ENCODE results near the gene ZNF558.

Gene ZNF558

GRCh38 chr19:8827277-8827676, 4.8 kb downstream of the ZNF558 start:
- Histone ChIP-seq H3K27ac (ENCODE audit: extremely low read depth, low read depth, low read length) (no peak overlapping the region), H3K9me3 (ENCODE audit: control insufficient read depth, insufficient read depth, low read depth, low read length) (no peaks in the 10 kb centered on the region), H3K4me1 (ENCODE audit: control insufficient read depth, insufficient read depth, low read length) (0 out of 2 replicates have a peak, but pooled peaks cover 4% of the 10 kb centered on the region), H3K36me3 (ENCODE audit: control insufficient read depth in 2 of 2, insufficient read depth in 1 of 2, low read length in 2 of 2) (peaks cover 0 to 11% of the 10 kb centered on the region in 2 experiments; a peak in 1 of 3 replicates), H3K4me3 (ENCODE audit: low read depth, low read length) (no peak overlapping the region)
- POLR2A ChIA-PET: no interaction called here
- CTCF ChIA-PET: interaction anchor here (0.6 kb wide), 1 partner anchor 256 kb away, joined by 4 read pairs; no protein-coding TSS in a partner anchor
- no peak for TF ChIP-seq ZSCAN5A (tag by site-specific recombination; IDR thresholded peaks at IDR 0.05)
- no peak for TF ChIP-seq ZNF513 (tag by site-specific recombination; IDR thresholded peaks at IDR 0.05)
- TF ChIP-seq INSM2 (tag by site-specific recombination; IDR thresholded peaks at IDR 0.05): no peak
- TF ChIP-seq ZBTB20 (tag by site-specific recombination; IDR thresholded peaks at IDR 0.05): no peak
- no peak for TF ChIP-seq GFI1B (tag by site-specific recombination; IDR thresholded peaks at IDR 0.05)
- TF ChIP-seq KLF9 (tag by site-specific recombination; IDR thresholded peaks at IDR 0.05; ENCODE audit: low read depth): no peak
- TF ChIP-seq ZNF114 (tag by site-specific recombination; IDR thresholded peaks at IDR 0.05): no peak
- TF ChIP-seq ZNF677 (tag by site-specific recombination; IDR thresholded peaks at IDR 0.05): no peak

DNA sequence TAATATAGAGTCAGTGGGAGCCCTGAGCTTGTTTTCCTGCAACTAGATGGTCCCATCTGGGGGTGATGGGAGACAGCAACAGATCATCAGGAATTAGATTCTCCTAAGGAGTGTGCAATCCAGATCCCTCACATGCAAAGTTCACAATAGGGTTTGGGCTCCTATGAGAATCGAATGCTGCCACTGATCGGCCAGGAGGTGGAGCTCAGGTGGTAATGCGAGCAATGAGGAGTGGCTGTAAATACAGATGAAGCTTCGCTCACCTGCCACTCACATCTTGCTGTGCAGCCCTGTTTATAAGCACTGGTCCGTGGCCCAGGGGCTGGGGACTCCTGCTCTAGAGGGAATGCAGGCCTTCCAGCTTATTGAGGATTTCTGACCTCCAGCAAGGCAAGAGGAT, 5.7 kb downstream of the ZNF558 start:
- ChIA-PET POLR2A (interaction anchor here (0.5 kb wide), 1 partner anchor 897 kb away, joined by 5 read pairs; no protein-coding TSS in a partner anchor), CTCF (no interaction called here)
- H3K36me3 ChIP-seq (ENCODE audit: control insufficient read depth in 2 of 2, insufficient read depth in 1 of 2, low read length in 2 of 2): peaks cover 0 to 11% of the 10 kb centered on the region in 2 experiments; a peak in 1 of 3 replicates
- peak; percentile 99 for TF ChIP-seq ZNF610 (tag by site-specific recombination; IDR thresholded peaks at IDR 0.05; ENCODE audit: borderline replicate concordance)
- no peak for TF ChIP-seq ZNF830 (tag by site-specific recombination; IDR thresholded peaks at IDR 0.05; ENCODE audit: low read depth)
- TF ChIP-seq ZNF175 (tag by site-specific recombination; IDR thresholded peaks at IDR 0.05): no peak
- no peaks in the 10 kb centered on the region for H3K9me3 ChIP-seq (ENCODE audit: control insufficient read depth, insufficient read depth, low read depth, low read length)
- H3K27ac ChIP-seq (ENCODE audit: extremely low read depth, low read depth, low read length): no peak overlapping the region
- 0 out of 2 replicates have a peak, but pooled peaks cover under 1% of the 10 kb centered on the region for H3K4me1 ChIP-seq (ENCODE audit: control insufficient read depth, insufficient read depth, low read length)
- no peak overlapping the region for H3K4me3 ChIP-seq (ENCODE audit: low read depth, low read length)

DNA sequence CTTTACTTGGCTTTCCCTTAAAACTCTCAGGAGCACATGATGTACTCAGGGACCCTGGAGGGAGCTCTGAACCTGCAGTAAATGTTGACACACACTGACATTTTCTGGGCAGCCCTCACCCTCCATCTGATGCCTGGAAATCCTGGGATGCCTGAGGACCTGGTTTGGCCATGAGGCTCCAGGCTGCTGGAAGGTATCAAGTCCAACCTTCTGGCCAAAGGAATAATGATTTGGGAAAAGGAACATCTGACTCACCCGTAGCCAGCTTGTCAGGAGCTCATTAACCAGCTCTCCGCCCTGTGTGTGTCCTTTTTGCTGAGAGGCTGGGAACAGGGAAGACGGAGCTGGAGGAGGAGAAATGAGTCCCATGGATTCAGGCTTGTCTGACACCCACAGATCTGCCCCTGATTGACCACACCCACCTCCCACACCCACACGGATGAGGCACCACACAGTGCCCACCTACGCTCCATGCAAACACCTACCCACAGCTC, 10.3 kb downstream of the ZNF558 start:
- H3K4me3 ChIP-seq (ENCODE audit: low read depth, low read length): no peak overlapping the region
- peaks cover 0 to 33% of the 10 kb centered on the region in 2 experiments; a peak in 2 of 3 replicates for H3K36me3 ChIP-seq (ENCODE audit: control insufficient read depth in 2 of 2, insufficient read depth in 1 of 2, low read length in 2 of 2)
- ChIA-PET CTCF (no interaction called here), POLR2A (no interaction called here)
- no peak overlapping the region for H3K27ac ChIP-seq (ENCODE audit: extremely low read depth, low read depth, low read length)
- TF ChIP-seq EGR2 (tag by site-specific recombination; IDR thresholded peaks at IDR 0.05; ENCODE audit: low read depth) (peak; percentile 98), ZNF488 (tag by site-specific recombination; IDR thresholded peaks at IDR 0.05) (no peak), ZFHX2 (tag by site-specific recombination; conservative IDR thresholded peaks at IDR 0.05) (peak; percentile 97), SETDB1 (IDR thresholded peaks at IDR 0.05; ENCODE audit: insufficient read length, low read length) (no peak), ZNF138 (tag by site-specific recombination; IDR thresholded peaks at IDR 0.05; ENCODE audit: borderline replicate concordance) (no peak)
- H3K9me3 ChIP-seq (ENCODE audit: control insufficient read depth, insufficient read depth, low read depth, low read length): no peaks in the 10 kb centered on the region; the same call in 1 of the 2 replicates
- H3K4me1 ChIP-seq (ENCODE audit: control insufficient read depth, insufficient read depth, low read length): no peaks in the 10 kb centered on the region

Measured in HEK293 (cell line).